Lung (tissue), 12 donors: Measurements from ENCODE around the gene SIX2. TPM values are rescaled to one million over a fixed set of nuclear protein-coding genes. Genes with fewer than 3 reads are reported as not detected.

ENCODE experiments used
- ATAC-seq: fragments of 200-7000 bp; cut with Tn5 transposase; one replicate; pipeline ENCODE4 v1.9.1; 2020; ENCODE audit warnings: moderate number of reproducible peaks; ENCODE audit not compliant: insufficient read depth, low FRiP score
- DNase-seq, 3 donors: peaks; one replicate each; pipeline ENCODE4 v3.0.0-alpha.2; 2013 to 2017
- H3K27ac ChIP-seq, 2 donors: one replicate each; pipeline ENCODE4 v1.5.1; 2013; ENCODE audit warnings: mild to moderate bottlenecking in 2 of 2, moderate library complexity in 2 of 2, control low read depth in 1 of 2, inconsistent platforms in 1 of 2, low read depth in 1 of 2, low read length in 1 of 2
- H3K27me3 ChIP-seq, 3 donors: one replicate each; pipeline ENCODE4 v1.5.1; 2013; ENCODE audit warnings: low read length in 2 of 3; ENCODE audit not compliant: control insufficient read depth in 3 of 3, insufficient read depth in 3 of 3
- H3K36me3 ChIP-seq, 4 donors: one replicate each; pipeline ENCODE4 v1.5.1; 2013; ENCODE audit warnings: low read length in 4 of 4, mild to moderate bottlenecking in 1 of 4, moderate library complexity in 1 of 4; ENCODE audit not compliant: control insufficient read depth in 4 of 4, insufficient read depth in 4 of 4
- H3K4me1 ChIP-seq, 5 donors: one replicate each; pipeline ENCODE4 v1.5.1; 2013; ENCODE audit warnings: low read length in 5 of 5, mild to moderate bottlenecking in 2 of 5, moderate library complexity in 1 of 5; ENCODE audit not compliant: control insufficient read depth in 5 of 5, insufficient read depth in 5 of 5
- H3K4me3 ChIP-seq: one replicate; pipeline ENCODE4 v1.5.1; 2013; ENCODE audit warnings: mild to moderate bottlenecking, control low read depth, moderate library complexity
- H3K9ac ChIP-seq, 2 donors: one replicate each; pipeline ENCODE4 v1.5.1; 2013; ENCODE audit warnings: low read length in 2 of 2, control low read depth in 1 of 2; ENCODE audit not compliant: insufficient read depth in 1 of 2
- H3K9me3 ChIP-seq, 4 donors: one replicate each; pipeline ENCODE4 v1.5.1; 2013; ENCODE audit warnings: low read length in 3 of 4, mild to moderate bottlenecking in 1 of 4, moderate library complexity in 1 of 4; ENCODE audit not compliant: control insufficient read depth in 4 of 4, insufficient read depth in 3 of 4
- CTCF ChIP-seq: IDR thresholded peaks from 2 replicates; pipeline ENCODE4 v1.5.1; 2012; ENCODE audit warnings: mild to moderate bottlenecking; ENCODE audit errors: control extremely low read depth, extremely low read depth
- WGBS, 2 donors: extraction: QIAGEN DNeasy Blood & Tissue Kit; methylation state at CpG; one replicate each; pipeline ENCODE4 v1.1.7; 2013; 5-methylcytosine and 5-hydroxymethylcytosine counted together
- polyA plus RNA-seq, 2 donors: library from polyadenylated mRNA; stranded (reverse); fragments of 200-250 nt; gene quantifications; one replicate each; pipeline ENCODE4 v1.2.1, GENCODE V29; 2013
- total RNA-seq, 2 donors: library from RNA; depleted of rRNA in 1 of 2; stranded (reverse); fragments of >200 nt in 1 of 2; gene quantifications; one replicate each; pipeline ENCODE4 v1.2.1, GENCODE V29; 2014 to 2021
- donor health status: control.
- donor health status: control.
- donor health status: Bipolar disorder and iron deficiency.
- donor health status: healthy.
- donor health status: DM: yes; HTN: yes; CAD: no.

Gene SIX2
- total and polyA plus RNA-seq, 4 donors = 0.34 to 0.83 (median 0.44) TPM

- WGBS, 2 donors = 81 to 88% methylated on average over 2 of the region's 2 CpGs
These were observed 20.1 kb downstream of the SIX2 start for GRCh38 chr2:44989176-44989575.

GRCh38 chr2:44983836-44984604 lies 25.2 kb downstream of the SIX2 start:
- Histone ChIP-seq H3K9ac (no peak overlapping the region), H3K9me3 (peaks cover 0 to 5% (median 1%) of the 10 kb centered on the region in 4 donors)
- no peak for ATAC-seq

More at GRCh38 chr2:44989176-44989575, 20.1 kb downstream of the SIX2 start:
- Histone ChIP-seq H3K4me1 (no peaks in the 10 kb centered on the region), H3K36me3 (no peaks in the 10 kb centered on the region), H3K27me3 (peaks cover 0 to 24% (median 0%) of the 10 kb centered on the region in 3 donors), H3K9me3 (peaks cover 0 to 5% (median 3%) of the 10 kb centered on the region in 4 donors), H3K4me3 (no peak overlapping the region), H3K9ac (no peak overlapping the region), H3K27ac (no peak overlapping the region)
- ATAC-seq (no peak), DNase-seq (no peak)
- TF ChIP-seq CTCF = no peak

GRCh38 chr2:44981714-44982108 lies 27.5 kb downstream of the SIX2 start:
- ATAC-seq (no peak), DNase-seq (peak; percentile 87 to 92 (median 89))
- H3K4me3 ChIP-seq = no peak overlapping the region
- no peaks in the 10 kb centered on the region for H3K4me1 ChIP-seq
- peak; percentile 73 for TF ChIP-seq CTCF
- WGBS, 2 donors = 15 to 18% methylated on average over 14 of the region's 14 CpGs
- H3K9ac ChIP-seq = no peak overlapping the region
- no peaks in the 10 kb centered on the region for H3K36me3 ChIP-seq
- peaks cover 0 to 2% (median 0%) of the 10 kb centered on the region in 4 donors for H3K9me3 ChIP-seq
- H3K27me3 ChIP-seq = peaks cover 0 to 6% (median 5%) of the 10 kb centered on the region in 3 donors
- no peak overlapping the region for H3K27ac ChIP-seq

More at GRCh38 chr2:44983836-44984604, 25.2 kb downstream of the SIX2 start:
- H3K27me3 ChIP-seq = peaks cover 0 to 6% (median 3%) of the 10 kb centered on the region in 3 donors
- H3K36me3 ChIP-seq = no peaks in the 10 kb centered on the region
- no peak overlapping the region for H3K4me3 ChIP-seq
- DNase-seq = no peak
- TF ChIP-seq CTCF = no peak
- H3K27ac ChIP-seq = no peak overlapping the region
- 79 to 89% methylated on average over 9 of the region's 9 CpGs for WGBS, 2 donors
- H3K4me1 ChIP-seq = no peaks in the 10 kb centered on the region
